Sigmoid colon (tissue), 7 donors: ENCODE data around the gene GRN. TPM values are rescaled to one million over a fixed set of nuclear protein-coding genes. Genes with fewer than 3 reads are reported as not detected.
"Not testable (repeated sequence)": the region's sequence is repeated elsewhere in the genome, so short reads cannot be mapped to it uniquely, and the experiment has no call there.

ENCODE experiments used
- DNase-seq: peaks from one replicate; pipeline ENCODE4 v3.0.0-alpha.2; 2019
- H3K27ac ChIP-seq, 4 donors: fragments of 200-600 bp; sonication (generic); one replicate each; pipeline ENCODE4 v1.5.1; 2016 to 2019; ENCODE audit warnings: mild to moderate bottlenecking in 1 of 4
- H3K27me3 ChIP-seq, 3 donors: fragments of 200-600 bp; sonication (generic); one replicate each; pipeline ENCODE4 v1.5.1; 2019; ENCODE audit warnings: mild to moderate bottlenecking in 1 of 3
- H3K36me3 ChIP-seq, 4 donors: fragments of 200-600 bp; sonication (generic); one replicate each; pipeline ENCODE4 v1.5.1; 2016 to 2019
- H3K4me1 ChIP-seq, 4 donors: fragments of 200-600 bp; sonication (generic); one replicate each; pipeline ENCODE4 v1.5.1; 2017 to 2019
- H3K4me3 ChIP-seq, 4 donors: fragments of 200-600 bp; sonication (generic); one replicate each; pipeline ENCODE4 v1.5.1; 2017 to 2019; ENCODE audit warnings: mild to moderate bottlenecking in 2 of 4, moderate library complexity in 1 of 4
- H3K9me3 ChIP-seq, 4 donors: fragments of 200-600 bp in 3 of 4; sonication (generic) in 3 of 4; one replicate each; pipeline versions ENCODE4 v1.5.1 to v1.6.1; 2013 to 2019
- CTCF ChIP-seq, 4 experiments: fragments of 450-650 bp in 3 of 4; fragments of 200-600 bp in 1 of 4; IDR thresholded peaks; one replicate each; pipeline ENCODE4 v1.5.1; 2016 to 2019; ENCODE audit warnings: antibody characterized with exemption in 4 of 4, mild to moderate bottlenecking in 3 of 4, moderate library complexity in 2 of 4
- EP300 ChIP-seq, 4 donors: sonication (generic); formaldehyde crosslinking; IDR thresholded peaks; one replicate each; pipeline ENCODE4 v1.6.1; 2017; ENCODE audit warnings: antibody characterized with exemption in 4 of 4
- POLR2A ChIP-seq, 2 donors: fragments of 450-650 bp; IDR thresholded peaks; one replicate each; pipeline ENCODE4 v1.6.1; 2016; ENCODE audit warnings: antibody characterized with exemption in 2 of 2, mild to moderate bottlenecking in 2 of 2, moderate library complexity in 2 of 2
- POLR2AphosphoS5 ChIP-seq, 4 donors: sonication (generic); formaldehyde crosslinking; IDR thresholded peaks; one replicate each; pipeline ENCODE4 v1.6.1; 2017; ENCODE audit warnings: antibody characterized with exemption in 4 of 4
- WGBS, 2 donors: extraction: QIAGEN DNeasy Blood & Tissue Kit; methylation state at CpG; one replicate each; pipeline ENCODE4 v1.1.7; 2013; 5-methylcytosine and 5-hydroxymethylcytosine counted together
- intact Hi-C: fragments of 100-400 bp; cut with DNase I; formaldehyde crosslinking; loops from one replicate; pipeline ENCODE4 v1.15.1; 2023
- polyA plus RNA-seq, 3 donors: library from polyadenylated mRNA; stranded (reverse); fragments of 200-250 nt; gene quantifications; one replicate each; pipeline ENCODE4 v1.2.3, GENCODE V29; 2013
- total RNA-seq, 4 donors: library from RNA; depleted of rRNA; stranded (reverse); fragments of >200 nt; gene quantifications; one replicate each; pipeline ENCODE4 v1.1.0, GENCODE V29; 2016
- donor health status: healthy with polysubstance abuse.
- donor health status: Bipolar disorder and iron deficiency.
- donor health status: healthy.

Gene GRN
- total and polyA plus RNA-seq, 7 donors = 69.7 to 245 (median 176) TPM

- WGBS, 2 donors = 28 to 57% methylated on average over 11 of the region's 11 CpGs
- Histone ChIP-seq H3K27ac (no peak overlapping the region), H3K36me3 (no peaks in the 10 kb centered on the region), H3K4me3 (no peak overlapping the region), H3K9me3 (no peaks in the 10 kb centered on the region), H3K27me3 (peaks cover 0 to 18% (median 0%) of the 10 kb centered on the region in 3 donors), H3K4me1 (peaks cover 0 to 23% (median 17%) of the 10 kb centered on the region in 4 donors)
- TF ChIP-seq CTCF (IDR thresholded peaks at IDR 0.05) (no peak), POLR2A (IDR thresholded peaks at IDR 0.05) (no peak), EP300 (IDR thresholded peaks at IDR 0.05) (no peak), POLR2AphosphoS5 (IDR thresholded peaks at IDR 0.05) (no peak)
- no peak for DNase-seq
- intact Hi-C loops = no loop called here
Measured at GRCh38 chr17:44361292-44362260, 16.5 kb downstream of the GRN start.

- DNase-seq = no peak
- TF ChIP-seq EP300 (IDR thresholded peaks at IDR 0.05) (no peak), CTCF (IDR thresholded peaks at IDR 0.05) (no peak)
- intact Hi-C loops = no loop called here
- Histone ChIP-seq H3K9me3 (no peaks in the 10 kb centered on the region), H3K4me1 (peaks cover 0 to 23% (median 17%) of the 10 kb centered on the region in 4 donors), H3K27ac (no peak overlapping the region), H3K36me3 (no peaks in the 10 kb centered on the region), H3K4me3 (peak overlapping the region in 3 of 4 donors; percentile 54 to 69 (median 54)), H3K27me3 (peaks cover 0 to 18% (median 0%) of the 10 kb centered on the region in 3 donors)
- WGBS, 2 donors = 19 to 28% methylated on average over 11 of the region's 11 CpGs
Measured at GRCh38 chr17:44362459-44362948, 17.4 kb downstream of the GRN start.

GRCh38 chr17:44362949-44363612 lies 18.0 kb downstream of the GRN start:
- Histone ChIP-seq H3K4me3 (peak overlapping the region; percentile 36 to 69 (median 54)), H3K27me3 (peaks cover 0 to 18% (median 0%) of the 10 kb centered on the region in 3 donors), H3K36me3 (no peaks in the 10 kb centered on the region), H3K9me3 (no peaks in the 10 kb centered on the region), H3K27ac (peak overlapping the region in 3 of 4 donors; percentile 22 to 43 (median 28)), H3K4me1 (peaks cover 0 to 23% (median 17%) of the 10 kb centered on the region in 4 donors)
- WGBS, 2 donors = 1% methylated on average over 45 of the region's 45 CpGs
- no peak for DNase-seq
- intact Hi-C loops = no loop called here
- TF ChIP-seq EP300 (IDR thresholded peaks at IDR 0.05) (no peak), POLR2A (IDR thresholded peaks at IDR 0.05) (no peak), CTCF (IDR thresholded peaks at IDR 0.05) (no peak), POLR2AphosphoS5 (IDR thresholded peaks at IDR 0.05) (no peak)

DNA sequence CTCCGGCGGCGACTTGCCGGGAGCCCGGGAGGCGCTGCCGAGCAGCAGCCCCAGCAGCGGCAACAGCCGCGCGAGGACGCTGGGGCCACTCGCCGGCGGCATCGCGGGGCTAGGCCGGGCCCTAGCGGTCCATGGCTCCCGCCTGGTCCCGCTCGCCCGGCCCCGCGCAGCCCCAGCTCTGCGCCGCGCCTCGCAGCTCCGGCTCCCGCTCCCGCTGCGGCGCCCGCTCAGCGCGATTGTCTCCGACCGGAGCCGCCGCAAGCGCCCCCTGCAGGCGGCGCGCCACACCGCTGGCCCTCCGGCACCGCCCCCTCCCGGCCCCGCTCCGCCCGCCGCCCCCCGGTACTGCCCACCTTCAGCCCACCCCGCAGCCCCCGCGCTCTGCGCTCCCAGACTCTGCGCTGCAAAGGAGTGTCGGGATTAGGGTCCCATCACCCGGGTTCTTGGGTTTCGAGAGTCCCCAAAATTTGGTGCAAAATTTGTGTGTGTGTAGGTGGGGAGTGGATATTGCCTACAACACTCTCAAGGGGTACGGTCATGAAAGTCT lies 18.6 kb downstream of the GRN start, which contains the start of gene FAM171A2:
Gene FAM171A2, minus strand, starts transcription at position 241 of the 547 bp plus-strand sequence. Its CDS starts 139 bp downstream, at position 102.
- H3K9me3 ChIP-seq = no peaks in the 10 kb centered on the region
- no peaks in the 10 kb centered on the region for H3K36me3 ChIP-seq
- H3K27me3 ChIP-seq = peaks cover 0 to 18% (median 0%) of the 10 kb centered on the region in 3 donors
- peak within 1 kb of the TSS in 3 of 4 donors; percentile 22 to 43 (median 28) for H3K27ac ChIP-seq
- H3K4me1 ChIP-seq = peaks cover 0 to 23% (median 17%) of the 10 kb centered on the region in 4 donors
- no peak for DNase-seq
- TF ChIP-seq POLR2A (IDR thresholded peaks at IDR 0.05) (no peak), CTCF (IDR thresholded peaks at IDR 0.05) (peak in 1 of 4 experiments; percentile 79)
- H3K4me3 ChIP-seq = peak within 1 kb of the TSS; percentile 36 to 69 (median 54)
- intact Hi-C loops = no loop called here
- WGBS, 2 donors = 1% methylated on average over 63 of the region's 63 CpGs

DNA sequence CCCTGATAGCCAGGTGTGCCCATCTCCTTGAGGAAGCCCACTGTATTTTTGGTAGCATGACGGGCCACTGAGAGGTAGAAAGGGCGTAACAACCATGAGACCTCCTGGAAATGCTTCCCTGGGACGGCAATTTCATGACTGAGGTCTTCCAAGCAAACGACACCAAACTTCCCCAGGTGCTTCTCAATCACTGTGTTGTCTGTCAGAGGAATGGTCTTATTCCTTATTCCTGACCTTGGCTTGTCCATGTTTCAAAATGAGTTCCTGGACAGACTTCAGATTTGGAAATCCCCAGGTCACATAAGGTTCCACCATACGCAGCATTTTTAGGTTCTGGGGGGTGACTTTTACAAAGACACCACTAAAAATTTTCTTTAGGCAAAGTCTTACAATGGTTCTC lies 19.9 kb downstream of the GRN start:
- H3K36me3 ChIP-seq, H3K9me3 ChIP-seq, DNase-seq, intact Hi-C loops, H3K4me3 ChIP-seq, H3K27ac ChIP-seq: not testable (repeated sequence)
- Histone ChIP-seq H3K4me1 (peaks cover 0 to 23% (median 17%) of the 10 kb centered on the region in 4 donors), H3K27me3 (peaks cover 0 to 21% (median 0%) of the 10 kb centered on the region in 3 donors)
- 81 to 86% methylated on average over 5 of the region's 5 CpGs for WGBS, 2 donors
